GM21786 (cell line): ENCODE data around the gene SEZ6L.

Experiments used
- ATAC-seq: cut with Tn5 transposase; IDR thresholded peaks from one replicate; pipeline ENCODE4 v1.9.1; 2021; ENCODE audit not compliant: unreplicated experiment

The SEZ6L gene

GRCh38 chr22:26239581-26239980, 70.3 kb downstream of the SEZ6L start:
- no peak for ATAC-seq

GRCh38 chr22:26241361-26241760, 72.1 kb downstream of the SEZ6L start:
- no peak for ATAC-seq

- no peak for ATAC-seq
These were observed 75.7 kb downstream of the SEZ6L start for GRCh38 chr22:26245001-26245400.

GRCh38 chr22:26246552-26246951, 77.3 kb downstream of the SEZ6L start:
- no peak for ATAC-seq

- ATAC-seq, result no peak
These were observed 82.6 kb downstream of the SEZ6L start for GRCh38 chr22:26251869-26252268.

- no peak for ATAC-seq
These were observed 90.2 kb downstream of the SEZ6L start for GRCh38 chr22:26259510-26259909.

GRCh38 chr22:26264162-26264561, 94.9 kb downstream of the SEZ6L start:
- ATAC-seq, result no peak

GRCh38 chr22:26265281-26265680, 96.0 kb downstream of the SEZ6L start:
- no peak for ATAC-seq

GRCh38 chr22:26265909-26266308, 96.6 kb downstream of the SEZ6L start:
- ATAC-seq, result no peak

- ATAC-seq, result no peak
These were observed 98.6 kb downstream of the SEZ6L start for GRCh38 chr22:26267856-26268255.

- no peak for ATAC-seq
These were observed 100.3 kb downstream of the SEZ6L start for GRCh38 chr22:26269572-26269971.

- no peak for ATAC-seq
These were observed 102.2 kb downstream of the SEZ6L start for GRCh38 chr22:26271427-26271826.

- no peak for ATAC-seq
These were observed 103.9 kb downstream of the SEZ6L start for GRCh38 chr22:26273011-26273675.

- ATAC-seq, result no peak
These were observed 107.4 kb downstream of the SEZ6L start for GRCh38 chr22:26276529-26277160.

- ATAC-seq, result no peak
These were observed 112.7 kb downstream of the SEZ6L start for GRCh38 chr22:26281941-26282340.

- ATAC-seq, result no peak
These were observed 114.1 kb downstream of the SEZ6L start for GRCh38 chr22:26283330-26283729.

- ATAC-seq, result no peak
These were observed 116.4 kb downstream of the SEZ6L start for GRCh38 chr22:26285632-26286031.

GRCh38 chr22:26286091-26286820, 117.0 kb downstream of the SEZ6L start:
- no peak for ATAC-seq

- ATAC-seq, result no peak
These were observed 118.3 kb downstream of the SEZ6L start for GRCh38 chr22:26287382-26288225.

GRCh38 chr22:26289611-26290101, 120.4 kb downstream of the SEZ6L start:
- no peak for ATAC-seq
